ENCODE data around the gene MAN1A1. TPM values are rescaled to one million over a fixed set of nuclear protein-coding genes. Genes with fewer than 3 reads are reported as not detected.

MAN1A1 gene
- 100 to 1,000 TPM; 109 to 191 (median 139) TPM for total RNA-seq
- long read RNA-seq, partial matches to known transcripts = 0 of 4 reads
- long read RNA-seq, other reads (novel, unspliced or antisense) = 4 of 4 reads

DNA sequence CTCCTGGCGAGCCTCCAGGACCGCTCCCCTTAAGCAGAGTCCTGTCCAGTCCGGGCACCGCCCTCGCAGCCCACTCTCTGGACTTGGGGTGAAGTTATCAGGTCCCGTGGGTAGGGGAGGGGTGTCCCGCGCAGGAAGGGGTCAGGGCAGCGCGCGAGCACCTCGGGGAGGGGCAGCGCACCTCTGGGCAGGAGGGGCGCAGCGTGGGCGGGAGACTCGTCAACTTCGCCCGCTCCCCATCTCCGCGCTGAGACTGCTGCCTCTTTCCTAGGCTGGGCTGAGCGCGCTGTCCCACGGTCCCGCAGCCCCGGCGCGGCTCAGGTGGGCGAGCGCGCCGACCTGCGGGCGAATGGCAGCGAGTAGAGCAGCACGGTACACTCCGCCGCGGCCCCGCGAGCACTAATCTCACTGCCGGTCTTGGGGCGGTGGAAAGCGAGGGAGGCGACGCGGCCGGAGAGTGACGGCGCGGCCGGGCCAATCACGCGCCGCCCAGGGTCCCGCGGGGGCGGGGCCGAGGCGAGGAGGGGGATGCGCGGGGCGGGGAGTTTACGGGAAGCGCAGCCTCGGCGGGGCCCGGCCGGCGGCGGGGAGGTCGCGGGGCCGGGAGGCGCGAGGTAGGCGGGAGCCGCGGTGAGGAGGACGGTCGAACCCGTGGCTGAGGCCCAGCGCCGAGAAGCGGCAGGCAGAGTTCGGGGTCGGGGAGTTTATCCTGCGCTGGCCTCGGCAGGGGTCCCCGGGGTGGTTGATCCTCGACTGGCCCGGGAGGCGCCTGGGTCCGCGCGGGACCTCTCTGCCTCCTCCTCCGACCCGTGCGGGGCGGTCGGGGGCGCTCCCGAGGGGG lies at the start of gene MAN1A1:
TSS of gene MAN1A1 (minus strand) at position 401 of the 841 bp plus-strand sequence. CDS start 696 bp downstream, outside the sequence.
- peaks cover 0 to 21% (median 5%) of the 10 kb centered on the region in 4 donors for H3K4me1 ChIP-seq
- peak; percentile 94 to 95 (median 94) for DNase-seq
- peak within 1 kb of the TSS; percentile 92 to 98 (median 95) for H3K27ac ChIP-seq
- no peaks in the 10 kb centered on the region for H3K36me3 ChIP-seq
- no peaks in the 10 kb centered on the region for H3K27me3 ChIP-seq
- peak; percentile 77 to 92 (median 80) for ATAC-seq
- no peaks in the 10 kb centered on the region for H3K9me3 ChIP-seq
- intact Hi-C loops (cut with DNase I) = no loop called here
- H3K4me3 ChIP-seq = peak within 1 kb of the TSS; percentile 76 to 93 (median 88)
- WGBS (ENCODE audit: insufficient coverage, low coverage, low lambda C conversion rate, missing lambda C conversion rate) = 0% methylated on average over 14 of the region's 103 CpGs
- TF ChIP-seq, protein P1, sequence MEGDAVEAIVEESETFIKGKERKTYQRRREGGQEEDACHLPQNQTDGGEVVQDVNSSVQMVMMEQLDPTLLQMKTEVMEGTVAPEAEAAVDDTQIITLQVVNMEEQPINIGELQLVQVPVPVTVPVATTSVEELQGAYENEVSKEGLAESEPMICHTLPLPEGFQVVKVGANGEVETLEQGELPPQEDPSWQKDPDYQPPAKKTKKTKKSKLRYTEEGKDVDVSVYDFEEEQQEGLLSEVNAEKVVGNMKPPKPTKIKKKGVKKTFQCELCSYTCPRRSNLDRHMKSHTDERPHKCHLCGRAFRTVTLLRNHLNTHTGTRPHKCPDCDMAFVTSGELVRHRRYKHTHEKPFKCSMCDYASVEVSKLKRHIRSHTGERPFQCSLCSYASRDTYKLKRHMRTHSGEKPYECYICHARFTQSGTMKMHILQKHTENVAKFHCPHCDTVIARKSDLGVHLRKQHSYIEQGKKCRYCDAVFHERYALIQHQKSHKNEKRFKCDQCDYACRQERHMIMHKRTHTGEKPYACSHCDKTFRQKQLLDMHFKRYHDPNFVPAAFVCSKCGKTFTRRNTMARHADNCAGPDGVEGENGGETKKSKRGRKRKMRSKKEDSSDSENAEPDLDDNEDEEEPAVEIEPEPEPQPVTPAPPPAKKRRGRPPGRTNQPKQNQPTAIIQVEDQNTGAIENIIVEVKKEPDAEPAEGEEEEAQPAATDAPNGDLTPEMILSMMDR (IDR thresholded peaks at IDR 0.05) = peak in 1 of 4 donors; percentile 17
- peak; percentile 99 for TF ChIP-seq POLR2A (IDR thresholded peaks at IDR 0.05)

DNA sequence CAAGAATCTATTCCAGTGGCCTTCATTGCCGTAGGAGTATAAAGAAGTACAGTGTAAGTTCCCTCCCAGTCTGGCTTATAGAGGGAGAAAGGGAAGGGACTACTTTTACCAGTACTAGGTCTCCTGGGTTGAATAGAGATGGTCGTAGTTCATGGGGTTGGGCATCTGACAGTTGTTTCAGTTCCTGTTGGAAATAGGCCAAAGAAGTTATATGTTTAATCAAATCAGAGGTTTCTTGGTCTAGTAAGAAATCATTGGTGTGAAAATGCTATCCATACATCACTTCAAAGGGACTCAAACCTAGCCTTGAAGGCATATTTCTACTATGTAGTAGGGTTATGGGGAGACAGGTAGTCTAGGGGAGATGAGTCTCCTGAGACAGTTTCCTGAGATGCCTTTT lies 45.6 kb upstream of the MAN1A1 start:
- WGBS (ENCODE audit: insufficient coverage, low coverage, low lambda C conversion rate, missing lambda C conversion rate) = 80% methylated on average over 2 of the region's 2 CpGs
- no peak for TF ChIP-seq POLR2A (IDR thresholded peaks at IDR 0.05)
- TF ChIP-seq, protein P1 (IDR thresholded peaks at IDR 0.05) = no peak
- intact Hi-C loops (cut with DNase I) = no loop called here

DNA sequence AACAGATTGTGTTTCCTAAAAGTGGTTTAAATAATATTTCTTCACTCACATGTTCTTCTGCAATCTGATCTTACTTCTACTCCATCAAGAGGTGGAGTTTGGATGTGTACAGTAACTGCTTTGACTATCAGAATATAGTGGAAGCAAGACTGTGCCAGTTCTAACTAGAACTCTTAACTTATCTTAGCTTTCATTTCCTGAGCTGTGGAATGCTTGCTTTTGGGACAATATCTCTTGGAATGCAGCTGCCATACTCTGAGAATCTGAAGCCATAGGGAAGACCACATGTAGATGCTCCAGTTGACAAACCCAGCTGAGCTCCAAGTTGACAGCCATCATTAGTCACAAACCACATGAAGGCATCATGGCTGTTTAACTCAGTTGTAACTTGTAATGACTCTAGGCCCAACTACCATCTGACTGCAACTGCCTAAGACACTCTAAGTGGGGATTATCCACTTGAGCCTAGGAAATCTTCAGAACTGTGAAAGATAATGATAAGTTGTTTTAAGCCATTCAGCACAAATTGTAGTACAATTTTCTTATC lies 40.8 kb upstream of the MAN1A1 start:
- Histone ChIP-seq H3K36me3 (no peaks in the 10 kb centered on the region), H3K9me3 (no peaks in the 10 kb centered on the region), H3K27ac (no peak overlapping the region), H3K27me3 (no peaks in the 10 kb centered on the region), H3K4me1 (no peaks in the 10 kb centered on the region), H3K4me3 (no peak overlapping the region)
- TF ChIP-seq POLR2A (IDR thresholded peaks at IDR 0.05) = no peak
- TF ChIP-seq, protein P1 (IDR thresholded peaks at IDR 0.05) = no peak
- no peak for ATAC-seq
- intact Hi-C loops (cut with DNase I) = no loop called here
- no peak for DNase-seq

More for the DNA sequence above, 45.6 kb upstream of the MAN1A1 start:
- H3K4me1 ChIP-seq = no peaks in the 10 kb centered on the region
- H3K9me3 ChIP-seq = peaks cover 0 to 6% (median 0%) of the 10 kb centered on the region in 4 donors
- DNase-seq (no peak), ATAC-seq (no peak)
- no peak overlapping the region for H3K27ac ChIP-seq
- no peak overlapping the region for H3K4me3 ChIP-seq
- H3K36me3 ChIP-seq = no peaks in the 10 kb centered on the region
- H3K27me3 ChIP-seq = no peaks in the 10 kb centered on the region

DNA sequence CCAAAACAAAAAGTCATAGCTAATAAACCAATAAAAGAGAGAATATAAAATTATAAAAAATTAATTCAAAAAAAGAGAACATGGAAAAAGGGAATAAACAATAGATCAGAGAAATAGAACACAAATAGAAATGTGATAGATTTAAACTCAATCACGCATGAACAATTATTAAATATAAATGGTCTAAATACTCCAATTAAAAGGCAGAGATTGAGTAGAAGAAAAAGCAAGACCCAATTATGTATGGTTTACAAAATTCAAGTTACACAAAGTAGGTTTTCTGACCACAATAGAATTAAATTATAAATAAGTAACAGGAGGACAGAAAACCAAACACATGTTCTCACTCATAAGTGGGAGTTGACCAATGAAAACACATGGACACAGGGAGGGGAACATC lies 36.4 kb upstream of the MAN1A1 start:
- Histone ChIP-seq H3K27me3 (no peaks in the 10 kb centered on the region), H3K27ac (no peak overlapping the region), H3K36me3 (no peaks in the 10 kb centered on the region), H3K4me1 (no peaks in the 10 kb centered on the region), H3K9me3 (no peaks in the 10 kb centered on the region), H3K4me3 (no peak overlapping the region)
- DNase-seq (no peak), ATAC-seq (no peak)
- TF ChIP-seq, protein P1 (IDR thresholded peaks at IDR 0.05) = no peak
- TF ChIP-seq POLR2A (IDR thresholded peaks at IDR 0.05) = no peak
- intact Hi-C loops (cut with DNase I) = no loop called here
- WGBS (ENCODE audit: insufficient coverage, low coverage, low lambda C conversion rate, missing lambda C conversion rate) = 91% methylated on average over 1 of the region's 1 CpG

Data from right lobe of liver (tissue), 6 donors.